ENCODE results near the gene NTPCR.

DNA sequence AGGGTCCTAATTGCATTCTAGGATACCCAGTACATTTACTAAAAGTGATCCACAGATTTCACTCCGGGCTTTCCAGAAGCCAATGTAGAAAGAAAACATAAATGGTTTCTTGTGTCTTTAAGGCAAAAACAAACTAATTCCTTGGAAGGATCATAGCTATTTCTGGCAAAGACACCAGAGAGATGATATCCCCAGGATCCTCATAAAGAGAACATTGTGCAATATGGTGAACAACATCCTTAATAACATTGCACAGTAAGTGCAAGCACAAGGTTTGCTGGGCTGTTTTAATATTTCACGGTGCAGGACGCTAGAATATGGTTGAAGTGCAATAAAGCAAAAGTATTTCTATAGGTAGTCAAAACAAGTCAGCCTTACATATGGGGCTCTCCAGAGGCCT, 83.0 kb downstream of the NTPCR start:
- TF ChIP-seq, protein P1, sequence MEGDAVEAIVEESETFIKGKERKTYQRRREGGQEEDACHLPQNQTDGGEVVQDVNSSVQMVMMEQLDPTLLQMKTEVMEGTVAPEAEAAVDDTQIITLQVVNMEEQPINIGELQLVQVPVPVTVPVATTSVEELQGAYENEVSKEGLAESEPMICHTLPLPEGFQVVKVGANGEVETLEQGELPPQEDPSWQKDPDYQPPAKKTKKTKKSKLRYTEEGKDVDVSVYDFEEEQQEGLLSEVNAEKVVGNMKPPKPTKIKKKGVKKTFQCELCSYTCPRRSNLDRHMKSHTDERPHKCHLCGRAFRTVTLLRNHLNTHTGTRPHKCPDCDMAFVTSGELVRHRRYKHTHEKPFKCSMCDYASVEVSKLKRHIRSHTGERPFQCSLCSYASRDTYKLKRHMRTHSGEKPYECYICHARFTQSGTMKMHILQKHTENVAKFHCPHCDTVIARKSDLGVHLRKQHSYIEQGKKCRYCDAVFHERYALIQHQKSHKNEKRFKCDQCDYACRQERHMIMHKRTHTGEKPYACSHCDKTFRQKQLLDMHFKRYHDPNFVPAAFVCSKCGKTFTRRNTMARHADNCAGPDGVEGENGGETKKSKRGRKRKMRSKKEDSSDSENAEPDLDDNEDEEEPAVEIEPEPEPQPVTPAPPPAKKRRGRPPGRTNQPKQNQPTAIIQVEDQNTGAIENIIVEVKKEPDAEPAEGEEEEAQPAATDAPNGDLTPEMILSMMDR (IDR thresholded peaks at IDR 0.05) = no peak
- TF ChIP-seq, protein P2, sequence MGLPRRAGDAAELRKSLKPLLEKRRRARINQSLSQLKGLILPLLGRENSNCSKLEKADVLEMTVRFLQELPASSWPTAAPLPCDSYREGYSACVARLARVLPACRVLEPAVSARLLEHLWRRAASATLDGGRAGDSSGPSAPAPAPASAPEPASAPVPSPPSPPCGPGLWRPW (IDR thresholded peaks at IDR 0.05) = no peak
- no peak for TF ChIP-seq HDAC2 (IDR thresholded peaks at IDR 0.05)
- no peak for TF ChIP-seq RFX5 (IDR thresholded peaks at IDR 0.05)
- TF ChIP-seq SMC3 (IDR thresholded peaks at IDR 0.05) = no peak
- no peak for TF ChIP-seq POLR2A (IDR thresholded peaks at IDR 0.05; ENCODE audit: low read length)
- TF ChIP-seq KDM1A (IDR thresholded peaks at IDR 0.05; ENCODE audit: low read depth) = no peak
- TF ChIP-seq CBX2 (IDR thresholded peaks at IDR 0.05; ENCODE audit: borderline replicate concordance, low read depth) = no peak
- TF ChIP-seq EP300 (IDR thresholded peaks at IDR 0.05) = no peak
- no peak for TF ChIP-seq RAD21 (conservative IDR thresholded peaks at IDR 0.05 in 1 of 2, IDR thresholded peaks at IDR 0.05 in 1 of 2)
- no peak for TF ChIP-seq NPAS2 (CRISPR knock-in tag; IDR thresholded peaks at IDR 0.05; ENCODE audit: borderline replicate concordance)
